Measurements from ENCODE around the gene HABP2. TPM values are rescaled to one million over a fixed set of nuclear protein-coding genes. Genes with fewer than 3 reads are reported as not detected.

Gene HABP2
- total RNA-seq, 1 experiment from 2014 or later: not detected

- Histone ChIP-seq H2BK120ac (ENCODE audit: low read depth, low read length, poor library complexity, severe bottlenecking) (no peak overlapping the region), H3K23me2 (ENCODE audit: insufficient read length, low read depth, low read length, poor library complexity, severe bottlenecking) (peaks cover 2% of the 10 kb centered on the region), H2BK20ac (ENCODE audit: low read depth, low read length, poor library complexity, severe bottlenecking) (no peak overlapping the region), H2AFZ (ENCODE audit: low read length) (no peak overlapping the region), H4K8ac (replicated peaks; ENCODE audit: insufficient read length, low read depth, low read length) (no peak overlapping the region), H3K4me2 (ENCODE audit: insufficient read depth, insufficient read length, low read length) (peak overlapping the region; percentile 30), H3K56ac (ENCODE audit: insufficient read length, low read depth, low read length) (no peak overlapping the region), H2BK12ac (ENCODE audit: insufficient read length, low read depth, low read length) (no peak overlapping the region), H3K9me3 (ENCODE audit: control insufficient read depth, low read depth, low read length) (no peaks in the 10 kb centered on the region), H3K14ac (ENCODE audit: insufficient read depth, low read length) (no peak overlapping the region), H3K79me1 (ENCODE audit: insufficient read depth, low read depth, low read length, poor library complexity, severe bottlenecking) (no peaks in the 10 kb centered on the region), H4K20me1 (ENCODE audit: control insufficient read depth, insufficient read depth, insufficient read length) (no peaks in the 10 kb centered on the region), H3K79me2 (ENCODE audit: insufficient read depth, low read length) (no peaks in the 10 kb centered on the region), H3T11ph (ENCODE audit: low read length) (no peak overlapping the region), H3K27ac (ENCODE audit: insufficient read length, low read depth, low read length) (no peak overlapping the region), H3K9ac (ENCODE audit: extremely low read depth, insufficient read length, low read length) (no peak overlapping the region), H4K91ac (ENCODE audit: insufficient read length, low read depth, low read length) (no peak overlapping the region), H4K5ac (ENCODE audit: insufficient read length, low read depth, low read length) (no peak overlapping the region), H2BK15ac (ENCODE audit: low read depth, low read length) (no peak overlapping the region), H2BK5ac (ENCODE audit: insufficient read length, low read length) (no peak overlapping the region), H3K4ac (ENCODE audit: low read depth, low read length) (no peak overlapping the region), H3K4me1 (ENCODE audit: insufficient read depth, low read length) (no peaks in the 10 kb centered on the region), H2AK5ac (ENCODE audit: insufficient read length, low read length) (no peak overlapping the region), H3K18ac (ENCODE audit: insufficient read length, low read depth, low read length) (no peak overlapping the region), H3K23ac (ENCODE audit: insufficient read length, low read depth, low read length) (no peak overlapping the region), H3K27me3 (ENCODE audit: insufficient read depth, low read length) (peaks cover 44% of the 10 kb centered on the region)
- H3K36me3 Mint-ChIP-seq (ENCODE audit: insufficient read depth in 1 of 3, low read depth in 3 of 3): no peaks in the 10 kb centered on the region
- H3K27me3 Mint-ChIP-seq (ENCODE audit: low read depth): peaks cover 95% of the 10 kb centered on the region
- H3K9me3 Mint-ChIP-seq: peaks cover 4 to 15% of the 10 kb centered on the region in 2 experiments; a peak in 3 of 5 replicates
- H3K4me1 Mint-ChIP-seq: peaks cover 38 to 56% of the 10 kb centered on the region in 2 experiments
- peak; percentile 98 for TF ChIP-seq CTCF (conservative IDR thresholded peaks at IDR 0.05)
- H3K4me3 Mint-ChIP-seq: peak overlapping the region; percentile 39 to 69; a peak in 2 of 5 replicates
- no CpG with 5 or more reads among the region's 18 CpGs for WGBS (ENCODE audit: extremely low coverage, insufficient read length, low lambda C conversion rate)
- peak; percentile 80 for DNase-seq
- no peak overlapping the region; a peak in 1 of 7 replicates for H3K27ac Mint-ChIP-seq
Measured at GRCh38 chr10:113563306-113564088, 10.6 kb downstream of the HABP2 start.
